GM18507 (cell line): Measurements from ENCODE around the gene PRAC2.

ENCODE experiments used
- DNase-seq: peaks from one replicate; pipeline ENCODE4 v3.0.0; 2011; ENCODE audit warnings: low read depth; ENCODE audit not compliant: insufficient read length; ENCODE audit errors: extremely low spot score
- FAIRE-seq: peaks from 2 replicates; lab custom pipeline; 2011; peaks lifted over from hg19 to GRCh38; lab: Jason Lieb, UNC

The PRAC2 gene

DNA sequence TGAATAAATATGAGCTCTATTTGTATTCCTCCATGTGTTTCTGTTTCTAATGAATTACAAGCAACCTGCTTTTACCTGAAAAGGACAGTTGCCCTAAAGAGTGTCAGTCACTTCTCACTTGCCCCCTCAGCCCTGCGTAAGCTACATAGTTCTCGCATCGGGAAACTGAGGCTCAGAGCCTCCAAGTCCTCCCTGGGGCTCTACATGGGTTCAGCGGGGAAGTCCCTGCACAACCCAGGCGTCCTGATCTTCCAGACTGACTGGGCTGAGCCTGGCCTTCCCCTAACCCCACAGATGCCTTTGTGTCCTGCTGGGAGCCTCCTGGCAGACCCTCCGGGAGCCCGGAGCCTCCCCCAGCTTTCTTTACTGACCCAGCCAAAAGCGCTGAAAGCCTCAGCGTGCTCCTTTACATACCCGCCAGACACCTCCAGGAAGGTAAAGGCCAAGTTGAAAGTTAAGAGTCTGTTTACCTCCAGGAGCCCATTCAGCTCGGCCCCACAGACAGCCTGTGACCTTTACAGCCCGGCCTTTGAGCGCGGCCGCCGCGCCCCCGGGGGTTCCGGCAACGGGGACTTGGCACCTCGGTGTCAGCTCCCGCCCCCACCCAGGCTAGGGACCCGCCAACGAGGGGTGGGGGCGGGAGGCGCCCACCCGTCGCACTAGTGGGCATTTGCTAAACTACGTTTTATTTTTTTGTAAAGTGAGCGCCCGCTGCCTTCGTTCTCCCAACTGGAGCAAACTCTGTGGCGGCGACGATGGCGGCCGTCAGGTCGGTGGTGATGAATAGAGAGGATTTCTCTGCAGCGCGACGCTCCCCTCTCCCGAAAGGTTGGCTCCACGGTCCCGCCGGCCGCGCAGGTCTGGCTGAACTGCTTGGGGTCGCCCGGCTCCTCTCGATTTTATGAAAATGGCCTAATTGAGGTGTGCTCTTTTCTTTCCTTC lies 10.0 kb downstream of the PRAC2 start:
- FAIRE-seq: no peak
- no peak for DNase-seq

DNA sequence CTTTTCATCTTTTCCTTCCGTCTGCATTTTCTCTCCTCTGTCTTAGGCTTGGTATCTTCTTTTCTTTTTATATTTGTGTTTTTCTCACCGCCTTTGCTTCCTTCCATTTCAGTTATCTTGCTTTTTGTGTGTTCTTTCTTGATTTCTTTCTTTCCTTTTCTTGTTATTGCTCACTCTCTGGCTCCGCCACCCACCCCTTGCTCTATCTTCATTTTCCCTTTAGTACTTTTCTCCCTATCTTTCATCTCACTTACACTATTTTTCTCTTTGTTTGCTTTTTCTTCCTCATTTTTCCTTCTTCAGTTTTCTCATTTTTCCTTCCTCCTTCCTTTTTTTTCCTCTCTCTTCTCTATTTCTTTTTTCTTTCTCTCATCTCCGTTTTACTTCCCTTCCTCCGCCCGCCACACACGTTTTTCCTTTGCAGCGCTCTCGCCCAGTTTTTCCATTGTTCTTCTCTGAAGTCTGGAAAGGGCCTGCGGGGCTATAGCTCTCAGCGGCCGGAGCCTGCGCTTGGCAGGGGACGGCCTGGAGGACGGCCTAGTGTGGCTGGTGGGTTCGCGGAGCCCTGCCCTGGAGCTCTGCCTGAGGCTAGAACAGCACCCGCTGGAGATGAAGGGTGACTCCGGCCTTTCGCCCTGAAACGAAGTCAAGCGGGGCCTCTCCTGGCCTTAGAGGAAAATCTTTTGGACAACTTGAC lies 10.8 kb downstream of the PRAC2 start:
- DNase-seq: no peak
- FAIRE-seq: no peak

DNA sequence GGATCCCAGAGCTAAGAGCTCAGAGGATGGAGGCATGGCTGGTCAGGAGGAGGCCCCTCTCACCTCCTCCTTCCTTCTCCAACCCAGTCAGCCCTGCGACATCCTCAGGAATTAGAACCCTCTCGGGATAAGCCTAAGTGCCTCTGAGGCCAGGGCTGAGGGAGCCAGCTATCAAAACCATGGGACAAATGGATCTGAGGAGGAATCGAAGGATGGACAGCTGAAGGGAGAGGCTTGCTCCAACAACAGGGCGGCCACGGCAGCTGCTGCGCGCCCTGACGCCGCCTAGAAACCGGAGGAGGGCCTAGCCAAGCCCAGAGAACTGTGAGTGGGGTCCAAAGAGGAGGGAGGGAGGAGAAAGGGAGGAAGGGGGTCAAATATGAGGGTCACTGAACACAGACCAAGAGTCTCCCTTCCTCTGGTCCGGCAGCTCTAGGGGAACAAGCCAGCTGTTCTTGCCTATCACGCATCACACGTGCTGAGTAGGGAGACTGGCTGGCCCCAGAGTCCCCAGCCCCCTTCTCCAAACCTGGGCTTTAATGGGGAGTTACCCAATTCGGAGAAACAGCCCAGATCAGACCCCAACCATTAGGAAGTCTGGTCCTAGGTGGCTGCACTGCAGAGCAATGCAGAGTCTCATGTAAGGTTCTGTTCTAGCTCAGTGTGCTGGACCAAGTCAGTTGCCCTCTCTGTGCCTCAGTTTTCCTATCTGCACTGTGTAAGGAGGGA lies 11.5 kb downstream of the PRAC2 start:
- FAIRE-seq (no peak), DNase-seq (no peak)

GRCh38 chr17:48735062-48735351 lies 12.0 kb downstream of the PRAC2 start:
- FAIRE-seq: no peak

DNA sequence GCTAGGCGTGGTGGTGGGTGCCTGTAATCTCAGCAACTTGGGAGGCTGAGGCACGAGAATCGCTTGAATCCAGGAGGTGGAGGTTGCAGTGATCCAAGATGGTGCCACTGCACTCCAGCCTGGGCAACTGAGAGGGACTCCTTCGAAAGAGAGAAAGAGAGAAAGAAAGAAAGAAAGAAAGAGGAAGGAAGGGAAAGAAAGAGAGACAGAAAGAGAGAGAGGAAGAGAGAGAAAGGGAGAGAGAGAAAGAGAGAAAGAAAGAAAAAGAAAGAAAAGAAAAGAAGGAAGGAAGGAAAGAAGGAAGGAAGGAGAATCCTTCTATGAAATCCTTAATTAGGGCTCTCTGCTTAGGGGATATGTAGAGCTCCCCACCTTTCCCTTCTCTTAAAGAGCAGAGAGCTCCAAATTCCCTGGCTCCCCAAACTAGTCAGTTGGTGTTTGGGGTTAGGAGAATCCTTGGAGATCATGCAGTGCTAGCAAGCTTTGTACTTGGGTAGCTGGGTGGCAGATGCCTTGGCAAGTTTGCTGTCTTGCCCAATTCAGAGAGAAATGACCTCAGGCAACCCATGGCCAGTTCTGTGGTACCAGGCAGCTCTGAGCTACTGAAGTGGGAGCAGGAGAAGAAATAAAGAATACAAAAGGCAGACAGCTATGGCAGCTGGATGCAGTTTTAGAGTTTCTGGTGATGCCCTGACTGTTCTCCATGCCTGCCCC lies 14.5 kb downstream of the PRAC2 start:
- no peak for DNase-seq
- no peak for FAIRE-seq

More at GRCh38 chr17:48735062-48735351, 12.0 kb downstream of the PRAC2 start:
- DNase-seq: no peak

DNA sequence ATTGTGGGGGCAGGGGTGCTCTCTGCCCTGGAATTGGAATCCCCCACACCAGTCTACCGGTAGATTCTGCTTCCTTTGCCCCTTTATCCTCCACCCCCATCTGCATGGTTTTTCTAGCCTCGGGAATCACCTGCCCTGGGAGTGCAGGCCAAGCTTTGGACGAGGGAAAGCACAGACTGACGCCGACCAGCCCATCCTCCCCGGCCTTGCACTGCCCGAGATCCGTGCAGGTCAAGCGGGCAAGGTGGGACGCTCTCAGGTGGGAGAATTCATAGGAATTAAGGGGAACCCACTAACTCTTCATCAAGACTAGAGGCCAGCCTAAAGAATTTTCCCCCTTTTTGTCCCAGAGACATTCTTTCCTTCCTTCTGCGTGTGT lies 15.4 kb downstream of the PRAC2 start:
- no peak for DNase-seq
- no peak for FAIRE-seq

- FAIRE-seq: no peak
Measured at GRCh38 chr17:48738803-48739526, 16.0 kb downstream of the PRAC2 start.

GRCh38 chr17:48740537-48740936 lies 17.6 kb downstream of the PRAC2 start:
- no peak for DNase-seq
- no peak for FAIRE-seq

More at GRCh38 chr17:48738803-48739526, 16.0 kb downstream of the PRAC2 start:
- DNase-seq: no peak

- no peak for FAIRE-seq
- no peak for DNase-seq
Measured at GRCh38 chr17:48745381-48746275, 22.6 kb downstream of the PRAC2 start.

DNA sequence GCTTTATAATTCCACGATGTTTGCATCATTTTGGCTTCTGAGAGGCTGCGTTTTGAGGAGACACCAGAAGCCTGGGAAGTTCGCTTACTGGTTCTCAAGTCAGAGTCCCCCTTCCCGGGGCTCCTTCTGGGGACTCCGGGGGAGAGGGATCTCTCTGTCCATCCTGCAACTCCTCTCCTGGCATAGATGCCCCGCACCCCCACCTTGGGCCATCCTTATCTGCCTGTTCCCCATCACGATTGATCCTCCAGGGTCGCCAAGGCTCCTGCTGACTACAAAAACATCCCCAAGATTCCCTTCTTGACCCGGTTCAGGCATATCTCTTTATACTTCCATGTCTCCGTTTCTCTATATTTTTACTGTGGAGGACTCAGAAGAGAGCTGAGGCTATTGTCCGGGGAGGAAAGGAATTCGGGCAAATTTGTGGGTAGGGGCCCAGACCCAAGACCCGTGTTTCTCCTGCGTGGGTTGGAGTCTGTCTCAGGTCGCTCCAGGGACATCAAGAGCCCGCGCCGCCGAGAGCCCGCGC lies 24.0 kb downstream of the PRAC2 start:
- FAIRE-seq (no peak), DNase-seq (no peak)

DNA sequence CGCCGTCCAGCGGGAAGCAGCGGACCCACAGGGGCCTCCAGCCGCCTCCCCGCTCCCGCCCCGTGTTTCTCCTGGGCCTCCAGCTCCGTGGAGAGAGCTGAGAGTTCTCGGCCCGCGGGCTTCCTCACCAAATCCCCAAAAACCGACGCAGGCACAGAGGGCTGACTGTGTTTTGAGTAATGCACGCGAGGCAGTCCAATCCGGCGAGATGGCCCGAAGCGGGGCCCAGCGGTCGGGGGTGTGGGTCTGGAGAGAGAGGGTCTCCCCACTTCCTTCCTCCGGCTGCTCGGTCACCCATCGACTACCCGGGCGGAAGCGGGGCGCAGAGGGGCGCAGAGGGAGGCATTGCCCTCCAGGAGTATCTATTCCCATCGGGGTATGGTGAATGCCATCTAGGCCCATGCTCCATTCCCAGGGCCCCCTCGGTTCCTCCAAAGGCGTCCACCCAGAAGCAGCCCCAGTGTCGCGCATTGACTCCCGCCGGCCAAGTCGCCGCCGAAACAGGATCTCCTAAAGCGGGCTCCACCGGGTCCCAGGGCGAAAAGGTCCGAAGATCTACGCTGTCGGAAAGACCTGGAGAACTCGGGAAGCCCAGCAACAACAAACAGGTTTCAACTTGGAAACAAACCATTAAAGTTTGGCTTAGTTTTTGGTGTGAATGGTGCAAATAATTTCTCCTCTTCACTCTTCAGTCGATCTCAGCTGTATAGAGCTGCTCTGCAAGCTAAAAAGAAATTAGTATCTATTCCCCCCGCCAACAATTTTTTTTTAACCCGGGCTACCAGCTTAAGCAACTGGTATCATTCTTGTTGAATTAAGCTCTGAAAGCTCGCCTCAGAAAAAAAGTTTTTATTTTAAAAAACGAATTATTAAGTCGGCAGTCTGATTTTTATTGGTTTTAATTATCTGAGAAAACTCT lies 24.7 kb downstream of the PRAC2 start:
- no peak for FAIRE-seq
- no peak for DNase-seq

- FAIRE-seq (no peak), DNase-seq (no peak)
Measured at GRCh38 chr17:48748718-48749566, 26.0 kb downstream of the PRAC2 start.

DNA sequence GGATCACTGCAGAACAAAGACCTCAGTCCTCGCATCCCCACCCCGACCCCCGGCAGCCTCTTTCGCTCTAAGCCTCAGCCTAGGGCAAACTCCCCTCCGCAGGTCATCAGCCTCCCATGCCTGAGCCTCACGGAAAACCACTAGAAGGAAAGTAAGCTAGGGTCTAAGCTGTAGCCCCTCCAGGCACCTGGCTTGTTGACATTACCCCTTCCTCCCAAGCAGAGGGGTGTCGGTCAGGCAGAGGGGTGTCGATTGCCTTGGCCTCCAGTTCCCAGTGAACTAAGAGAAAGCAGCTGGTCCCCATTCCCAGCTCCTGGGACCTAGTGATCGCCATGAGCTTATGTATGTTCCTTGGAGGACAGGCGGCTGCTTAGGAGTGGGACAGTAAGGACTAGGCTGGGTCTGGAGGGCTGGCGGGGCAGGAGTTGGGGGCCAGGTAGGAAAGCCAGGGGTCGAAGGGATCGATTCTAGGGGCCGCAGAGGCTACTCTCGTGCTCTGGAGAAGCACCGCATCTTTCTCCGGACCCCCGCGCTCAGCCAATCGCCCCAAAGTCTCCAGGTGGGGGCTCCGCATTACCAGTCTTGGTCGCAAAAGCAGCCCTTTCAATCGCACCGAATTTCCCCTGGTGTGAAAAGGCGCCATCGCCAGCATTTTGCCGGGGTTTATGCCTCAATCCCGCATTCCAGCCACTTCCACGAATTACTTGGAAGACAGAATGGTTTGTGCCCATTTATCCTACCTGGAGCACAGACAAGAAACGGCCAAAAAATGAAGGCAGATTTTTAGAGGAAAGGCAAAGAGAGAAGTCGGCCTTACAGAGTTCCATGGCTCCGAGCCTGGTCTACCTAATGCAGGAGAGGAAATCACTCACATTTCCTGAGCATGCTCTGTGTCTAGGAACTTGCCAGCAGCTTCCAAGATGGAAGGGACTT lies 26.9 kb downstream of the PRAC2 start:
- FAIRE-seq: no peak
- DNase-seq: no peak

- DNase-seq: no peak
- FAIRE-seq: no peak
Measured at GRCh38 chr17:48751172-48751571, 28.2 kb downstream of the PRAC2 start.

GRCh38 chr17:48751733-48752398 lies 28.9 kb downstream of the PRAC2 start:
- DNase-seq: no peak
- no peak for FAIRE-seq
